IMR-90 (cell line): ENCODE results near the gene KRTAP10-7.

Source experiments
- BHLHE40 ChIP-seq: fragments of 150-350 bp; IDR thresholded peaks from 2 replicates; pipeline ENCODE4 v1.6.1; 2016; ENCODE audit warnings: mild to moderate bottlenecking, low read depth, low read length
- CTCF ChIP-seq: conservative IDR thresholded peaks from 2 replicates; pipeline ENCODE4 v1.5.1; 2012; ENCODE audit warnings: mild to moderate bottlenecking, low read depth, low read length, improper control_type of control experiment
- POLR2A ChIP-seq: IDR thresholded peaks from 2 replicates; pipeline ENCODE4 v1.6.1; 2012; ENCODE audit warnings: mild to moderate bottlenecking, low read depth, low read length
- RAD21 ChIP-seq: IDR thresholded peaks from 2 replicates; pipeline ENCODE4 v1.6.1; 2012; ENCODE audit warnings: low read length, improper control_type of control experiment
- RCOR1 ChIP-seq: IDR thresholded peaks from 2 replicates; pipeline ENCODE4 v1.6.1; 2012; ENCODE audit warnings: mild to moderate bottlenecking, low read length, improper control_type of control experiment; ENCODE audit not compliant: insufficient replicate concordance
- RFX5 ChIP-seq: IDR thresholded peaks from 2 replicates; pipeline ENCODE4 v1.8.0; 2012; ENCODE audit warnings: low read depth, mild to moderate bottlenecking, low read length, moderate library complexity
- SMC3 ChIP-seq: fragments of 150-350 bp; IDR thresholded peaks from 2 replicates; pipeline ENCODE4 v1.6.1; 2016; ENCODE audit warnings: low read depth, mild to moderate bottlenecking, antibody characterized with exemption, low read length, moderate library complexity

- TF ChIP-seq CTCF (no peak), SMC3 (no peak), RCOR1 (no peak), RAD21 (no peak), POLR2A (no peak), RFX5 (no peak), BHLHE40 (no peak)
These were observed 50.7 kb downstream of the KRTAP10-7 start for GRCh38 chr21:44650973-44651675.
